Testis (tissue), 3 donors: Measurements from ENCODE around the gene C6orf89. TPM values are rescaled to one million over a fixed set of nuclear protein-coding genes. Genes with fewer than 3 reads are reported as not detected.

Experiments
- DNase-seq: peaks from one replicate; pipeline ENCODE4 v3.0.0-alpha.2; 2019
- H3K27ac ChIP-seq, 2 donors: fragments of 200-600 bp; sonication (generic); one replicate each; pipeline ENCODE4 v1.5.1; 2019
- H3K27me3 ChIP-seq: fragments of 200-600 bp; sonication (generic); one replicate; pipeline ENCODE4 v1.5.1; 2019
- H3K36me3 ChIP-seq: fragments of 200-600 bp; sonication (generic); one replicate; pipeline ENCODE4 v1.5.1; 2017; ENCODE audit warnings: low read depth; ENCODE audit errors: missing control alignments
- H3K4me1 ChIP-seq: fragments of 200-600 bp; sonication (generic); one replicate; pipeline ENCODE4 v1.5.1; 2019
- H3K4me3 ChIP-seq, 2 donors: fragments of 200-600 bp; sonication (generic); one replicate each; pipeline ENCODE4 v1.5.1; 2017 to 2019
- H3K9me3 ChIP-seq: fragments of 200-600 bp; sonication (generic); one replicate; pipeline ENCODE4 v1.5.1; 2017
- POLR2A ChIP-seq: fragments of 450-650 bp; IDR thresholded peaks from one replicate; pipeline ENCODE4 v1.6.1; 2017; ENCODE audit warnings: antibody characterized with exemption, mild to moderate bottlenecking, moderate library complexity
- WGBS, 2 donors: methylation state at CpG; one replicate each; pipeline ENCODE4 v1.1.5; 2018; 5-methylcytosine and 5-hydroxymethylcytosine counted together
- intact Hi-C: fragments of 100-400 bp; cut with DNase I; formaldehyde crosslinking; loops from one replicate; pipeline ENCODE4 v1.15.1; 2023; ENCODE audit warnings: low total_unique reads
- polyA plus RNA-seq: library from polyadenylated mRNA; stranded (reverse); fragments of 350-450 nt; fragmentation: Illumina TruSeq; extraction: RNeasy Lipid Tissue Mini Kit (QIAGEN cat#74804); gene quantifications from one replicate; pipeline ENCODE4 v1.2.3, GENCODE V29; 2014; ENCODE audit warnings: low read depth, low replicate concordance; ENCODE audit not compliant: insufficient read depth
- total RNA-seq, 2 donors: library from RNA; depleted of rRNA; stranded (reverse); fragments of >200 nt; gene quantifications; one replicate each; pipeline ENCODE4 v1.2.3, GENCODE V29; 2016
- TF ChIP-seq, protein P1 (sequence below), 3 experiments: fragments of 450-650 bp in 2 of 3; fragments of 200-600 bp in 1 of 3; sonication (generic) in 1 of 3; IDR thresholded peaks; one replicate each; pipeline ENCODE4 v1.5.1; 2016 to 2019; ENCODE audit warnings: antibody characterized with exemption in 3 of 3, mild to moderate bottlenecking in 2 of 3, moderate library complexity in 1 of 3

The C6orf89 gene
- total and polyA plus RNA-seq, 3 donors from 2014 or later: 78.9 to 93.6 (median 80.3) TPM

DNA sequence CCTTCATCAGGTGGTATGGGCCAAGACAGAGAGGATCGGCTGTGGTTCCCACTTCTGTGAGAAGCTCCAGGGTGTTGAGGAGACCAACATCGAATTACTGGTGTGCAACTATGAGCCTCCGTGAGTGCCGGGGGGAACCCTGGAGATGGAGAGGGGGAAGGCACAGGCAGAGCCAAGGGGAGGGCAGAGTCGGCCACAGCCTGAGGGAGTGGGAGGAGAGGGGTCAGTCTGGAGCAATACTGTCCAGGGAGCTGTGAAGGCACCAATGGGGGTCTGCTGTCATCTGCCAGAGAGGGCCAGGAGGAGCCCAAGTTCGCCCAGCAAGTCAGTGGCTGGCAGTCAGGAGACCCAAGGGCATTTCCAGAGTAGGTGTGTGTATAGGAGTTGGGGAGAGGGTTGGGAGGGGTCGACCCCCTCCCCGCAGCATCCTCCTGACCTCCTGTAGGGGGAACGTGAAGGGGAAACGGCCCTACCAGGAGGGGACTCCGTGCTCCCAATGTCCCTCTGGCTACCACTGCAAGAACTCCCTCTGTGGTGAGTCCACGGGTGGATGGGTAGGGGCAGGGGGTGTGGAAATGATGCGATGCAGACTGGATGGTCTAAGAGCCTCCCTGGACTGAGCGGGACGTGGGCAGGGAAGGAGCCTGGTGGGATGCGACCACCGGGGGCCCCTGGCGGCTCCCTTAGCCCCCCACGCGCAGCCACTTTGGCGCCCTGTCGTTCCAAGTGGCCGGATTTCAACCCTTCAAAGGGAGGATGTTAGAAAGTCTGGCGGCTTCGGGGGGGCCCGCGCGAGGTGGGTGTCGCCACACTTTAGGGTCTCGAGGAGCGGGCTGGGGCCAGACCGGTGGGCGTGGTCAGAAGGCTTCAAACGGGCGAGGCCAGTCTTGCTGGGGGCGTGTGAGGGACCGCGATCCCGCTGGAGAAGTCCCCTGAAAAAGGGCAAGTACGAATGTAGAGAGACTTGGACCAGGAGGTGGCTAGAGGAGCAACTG lies 76.0 kb downstream of the C6orf89 start:
- no peak for DNase-seq
- 64 to 71% methylated on average over 25 to 40 of the region's 40 CpGs for WGBS, 2 donors
- no peak overlapping the region for H3K4me3 ChIP-seq
- no peaks in the 10 kb centered on the region for H3K9me3 ChIP-seq
- no peak overlapping the region for H3K27ac ChIP-seq
- no peaks in the 10 kb centered on the region for H3K36me3 ChIP-seq
- no peaks in the 10 kb centered on the region for H3K27me3 ChIP-seq
- TF ChIP-seq POLR2A: no peak
- TF ChIP-seq, protein P1, sequence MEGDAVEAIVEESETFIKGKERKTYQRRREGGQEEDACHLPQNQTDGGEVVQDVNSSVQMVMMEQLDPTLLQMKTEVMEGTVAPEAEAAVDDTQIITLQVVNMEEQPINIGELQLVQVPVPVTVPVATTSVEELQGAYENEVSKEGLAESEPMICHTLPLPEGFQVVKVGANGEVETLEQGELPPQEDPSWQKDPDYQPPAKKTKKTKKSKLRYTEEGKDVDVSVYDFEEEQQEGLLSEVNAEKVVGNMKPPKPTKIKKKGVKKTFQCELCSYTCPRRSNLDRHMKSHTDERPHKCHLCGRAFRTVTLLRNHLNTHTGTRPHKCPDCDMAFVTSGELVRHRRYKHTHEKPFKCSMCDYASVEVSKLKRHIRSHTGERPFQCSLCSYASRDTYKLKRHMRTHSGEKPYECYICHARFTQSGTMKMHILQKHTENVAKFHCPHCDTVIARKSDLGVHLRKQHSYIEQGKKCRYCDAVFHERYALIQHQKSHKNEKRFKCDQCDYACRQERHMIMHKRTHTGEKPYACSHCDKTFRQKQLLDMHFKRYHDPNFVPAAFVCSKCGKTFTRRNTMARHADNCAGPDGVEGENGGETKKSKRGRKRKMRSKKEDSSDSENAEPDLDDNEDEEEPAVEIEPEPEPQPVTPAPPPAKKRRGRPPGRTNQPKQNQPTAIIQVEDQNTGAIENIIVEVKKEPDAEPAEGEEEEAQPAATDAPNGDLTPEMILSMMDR (IDR thresholded peaks at IDR 0.05): no peak
- H3K4me1 ChIP-seq: peaks cover 11% of the 10 kb centered on the region
- intact Hi-C loops: no loop called here

DNA sequence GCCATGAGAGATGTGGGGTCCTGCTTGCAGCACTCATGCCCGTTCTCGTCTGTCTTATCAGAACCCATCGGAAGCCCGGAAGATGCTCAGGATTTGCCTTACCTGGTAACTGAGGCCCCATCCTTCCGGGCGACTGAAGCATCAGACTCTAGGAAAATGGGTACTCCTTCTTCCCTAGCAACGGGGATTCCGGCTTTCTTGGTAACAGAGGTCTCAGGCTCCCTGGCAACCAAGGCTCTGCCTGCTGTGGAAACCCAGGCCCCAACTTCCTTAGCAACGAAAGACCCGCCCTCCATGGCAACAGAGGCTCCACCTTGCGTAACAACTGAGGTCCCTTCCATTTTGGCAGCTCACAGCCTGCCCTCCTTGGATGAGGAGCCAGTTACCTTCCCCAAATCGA lies 77.1 kb downstream of the C6orf89 start:
- Histone ChIP-seq H3K36me3 (no peaks in the 10 kb centered on the region), H3K27me3 (no peaks in the 10 kb centered on the region), H3K4me1 (peaks cover 11% of the 10 kb centered on the region), H3K4me3 (no peak overlapping the region), H3K27ac (no peak overlapping the region), H3K9me3 (no peaks in the 10 kb centered on the region)
- intact Hi-C loops: no loop called here
- WGBS, 2 donors: 72 to 76% methylated on average over 12 of the region's 12 CpGs
- TF ChIP-seq, protein P1 (IDR thresholded peaks at IDR 0.05): no peak
- TF ChIP-seq POLR2A: no peak
- DNase-seq: peak; percentile 80

DNA sequence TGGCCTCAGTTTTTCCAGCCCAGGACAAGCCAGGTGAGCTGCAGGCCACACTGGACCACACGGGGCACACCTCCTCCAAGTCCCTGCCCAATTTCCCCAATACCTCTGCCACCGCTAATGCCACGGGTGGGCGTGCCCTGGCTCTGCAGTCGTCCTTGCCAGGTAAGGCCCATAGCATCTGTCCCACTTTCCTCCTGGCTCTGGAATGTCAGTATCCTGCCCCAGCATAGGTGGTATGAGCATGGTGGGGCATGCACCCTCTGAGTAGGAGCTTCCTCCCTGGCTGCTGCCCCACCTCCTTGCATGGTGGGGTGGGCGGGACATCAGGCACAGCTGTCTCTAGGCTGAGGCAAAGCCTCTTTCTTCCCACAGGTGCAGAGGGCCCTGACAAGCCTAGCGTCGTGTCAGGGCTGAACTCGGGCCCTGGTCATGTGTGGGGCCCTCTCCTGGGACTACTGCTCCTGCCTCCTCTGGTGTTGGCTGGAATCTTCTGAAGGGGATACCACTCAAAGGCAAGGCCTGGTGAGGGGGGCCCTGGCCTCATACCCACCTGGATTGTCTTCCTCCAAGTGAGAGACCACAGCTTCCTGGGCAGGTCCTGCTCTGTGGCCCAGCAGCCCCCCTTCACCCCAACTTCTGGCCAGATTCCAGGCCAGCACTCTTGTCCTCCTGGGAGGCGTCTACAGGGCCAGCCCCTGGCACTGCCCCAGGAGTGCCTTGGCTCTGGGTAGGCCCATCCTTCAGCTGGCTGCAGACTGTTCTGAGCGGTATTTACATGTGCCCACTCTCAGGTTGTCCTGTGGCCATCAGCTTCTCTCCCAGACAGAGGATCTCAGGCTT lies 77.9 kb downstream of the C6orf89 start:
- intact Hi-C loops: no loop called here
- TF ChIP-seq, protein P1 (IDR thresholded peaks at IDR 0.05): no peak
- no peak for TF ChIP-seq POLR2A
- Histone ChIP-seq H3K36me3 (no peaks in the 10 kb centered on the region), H3K9me3 (no peaks in the 10 kb centered on the region), H3K4me1 (peaks cover 5% of the 10 kb centered on the region), H3K27ac (peak overlapping the region in 1 of 2 donors; percentile 10), H3K4me3 (no peak overlapping the region), H3K27me3 (no peaks in the 10 kb centered on the region)
- 81 to 92% methylated on average over 2 to 11 of the region's 11 CpGs for WGBS, 2 donors
- no peak for DNase-seq

DNA sequence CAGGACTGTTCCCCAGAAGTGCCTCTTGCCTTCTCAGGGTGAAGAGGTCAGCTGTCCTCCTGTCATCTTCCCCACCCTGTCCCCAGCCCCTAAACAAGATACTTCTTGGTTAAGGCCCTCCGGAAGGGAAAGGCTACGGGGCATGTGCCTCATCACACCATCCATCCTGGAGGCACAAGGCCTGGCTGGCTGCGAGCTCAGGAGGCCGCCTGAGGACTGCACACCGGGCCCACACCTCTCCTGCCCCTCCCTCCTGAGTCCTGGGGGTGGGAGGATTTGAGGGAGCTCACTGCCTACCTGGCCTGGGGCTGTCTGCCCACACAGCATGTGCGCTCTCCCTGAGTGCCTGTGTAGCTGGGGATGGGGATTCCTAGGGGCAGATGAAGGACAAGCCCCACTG lies 78.6 kb downstream of the C6orf89 start:
- peak overlapping the region in 1 of 2 donors; percentile 10 for H3K27ac ChIP-seq
- WGBS, 2 donors: 80 to 100% methylated on average over 1 to 6 of the region's 6 CpGs
- intact Hi-C loops: no loop called here
- peaks cover 5% of the 10 kb centered on the region for H3K4me1 ChIP-seq
- no peaks in the 10 kb centered on the region for H3K9me3 ChIP-seq
- TF ChIP-seq, protein P1 (IDR thresholded peaks at IDR 0.05): no peak
- no peak for TF ChIP-seq POLR2A
- no peaks in the 10 kb centered on the region for H3K36me3 ChIP-seq
- H3K4me3 ChIP-seq: no peak overlapping the region
- H3K27me3 ChIP-seq: no peaks in the 10 kb centered on the region
- no peak for DNase-seq
